ENCODE data around the gene ZNF593.

Gene ZNF593

GRCh38 chr1:26169669-26170471 is at the start of gene ZNF593:
ZNF593 (plus strand) TSS chr1:26169908; CDS start chr1:26169984, 76 bp downstream.
- Histone ChIP-seq H3K4me1 (ENCODE audit: control insufficient read depth in 1 of 2, insufficient read depth in 2 of 2, low read length in 2 of 2) (peaks cover 11 to 17% of the 10 kb centered on the region in 2 donors), H3K9me3 (ENCODE audit: control insufficient read depth in 1 of 2, low read length in 2 of 2) (no peaks in the 10 kb centered on the region), H3K9ac (ENCODE audit: low read depth in 1 of 2, low read length in 2 of 2) (peak within 1 kb of the TSS; percentile 86 to 96)

DNA sequence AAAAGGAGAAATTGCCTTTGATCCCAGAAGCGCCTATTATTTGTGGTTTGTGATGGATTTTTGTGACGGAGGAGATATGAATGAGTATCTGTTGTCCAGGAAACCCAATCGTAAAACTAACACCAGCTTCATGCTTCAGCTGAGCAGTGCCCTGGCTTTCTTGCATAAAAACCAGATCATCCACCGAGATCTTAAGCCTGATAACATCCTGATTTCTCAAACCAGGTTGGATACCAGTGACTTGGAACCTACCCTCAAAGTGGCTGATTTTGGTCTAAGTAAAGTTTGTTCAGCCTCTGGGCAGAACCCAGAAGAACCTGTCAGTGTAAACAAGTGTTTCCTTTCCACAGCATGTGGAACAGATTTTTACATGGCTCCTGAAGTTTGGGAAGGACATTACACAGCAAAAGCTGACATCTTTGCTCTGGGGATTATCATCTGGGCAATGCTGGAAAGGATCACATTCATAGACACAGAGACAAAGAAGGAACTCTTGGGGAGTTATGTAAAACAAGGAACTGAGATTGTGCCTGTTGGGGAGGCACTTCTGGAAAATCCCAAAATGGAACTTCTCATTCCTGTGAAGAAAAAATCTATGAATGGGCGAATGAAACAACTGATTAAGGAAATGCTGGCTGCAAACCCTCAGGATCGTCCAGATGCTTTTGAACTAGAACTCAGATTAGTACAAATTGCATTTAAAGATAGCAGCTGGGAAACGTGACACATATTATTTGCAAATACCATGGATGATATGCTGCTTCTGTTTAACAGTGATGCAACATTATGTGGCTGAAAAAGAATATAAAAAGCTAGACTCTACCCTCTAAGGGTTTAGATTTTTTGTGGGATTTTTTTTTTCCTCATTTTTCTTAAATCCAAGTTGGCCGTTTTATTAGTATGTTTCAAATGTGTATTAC is 47.6 kb upstream of the ZNF593 start:
- Histone ChIP-seq H3K4me1 (ENCODE audit: control insufficient read depth in 1 of 2, insufficient read depth in 2 of 2, low read length in 2 of 2) (peaks cover 15 to 45% of the 10 kb centered on the region in 2 donors), H3K9me3 (ENCODE audit: control insufficient read depth in 1 of 2, low read length in 2 of 2) (no peaks in the 10 kb centered on the region), H3K27me3 (ENCODE audit: control insufficient read depth in 1 of 2, insufficient read depth in 2 of 2, low read length in 2 of 2) (no peaks in the 10 kb centered on the region), H3K9ac (ENCODE audit: low read depth in 1 of 2, low read length in 2 of 2) (no peak overlapping the region), H3K36me3 (ENCODE audit: control insufficient read depth in 1 of 2, insufficient read depth in 2 of 2, low read length in 2 of 2) (peaks cover 9 to 29% of the 10 kb centered on the region in 2 donors), H3K4me3 (ENCODE audit: low read depth in 1 of 2, low read length in 2 of 2) (no peak overlapping the region), H3K27ac (ENCODE audit: low read depth, low read length) (no peak overlapping the region)

More at GRCh38 chr1:26169669-26170471, at the start of gene ZNF593:
- peak within 1 kb of the TSS; percentile 56 for H3K27ac ChIP-seq (ENCODE audit: low read depth, low read length)
- peak within 1 kb of the TSS; percentile 84 to 94 for H3K4me3 ChIP-seq (ENCODE audit: low read depth in 1 of 2, low read length in 2 of 2)
- no peaks in the 10 kb centered on the region for H3K27me3 ChIP-seq (ENCODE audit: control insufficient read depth in 1 of 2, insufficient read depth in 2 of 2, low read length in 2 of 2)
- no peaks in the 10 kb centered on the region for H3K36me3 ChIP-seq (ENCODE audit: control insufficient read depth in 1 of 2, insufficient read depth in 2 of 2, low read length in 2 of 2)

- Histone ChIP-seq H3K9ac (ENCODE audit: low read depth in 1 of 2, low read length in 2 of 2) (no peak overlapping the region), H3K4me3 (ENCODE audit: low read depth in 1 of 2, low read length in 2 of 2) (no peak overlapping the region), H3K4me1 (ENCODE audit: control insufficient read depth in 1 of 2, insufficient read depth in 2 of 2, low read length in 2 of 2) (peaks cover 21 to 57% of the 10 kb centered on the region in 2 donors), H3K9me3 (ENCODE audit: control insufficient read depth in 1 of 2, low read length in 2 of 2) (no peaks in the 10 kb centered on the region), H3K27ac (ENCODE audit: low read depth, low read length) (no peak overlapping the region), H3K36me3 (ENCODE audit: control insufficient read depth in 1 of 2, insufficient read depth in 2 of 2, low read length in 2 of 2) (peaks cover 7 to 21% of the 10 kb centered on the region in 2 donors), H3K27me3 (ENCODE audit: control insufficient read depth in 1 of 2, insufficient read depth in 2 of 2, low read length in 2 of 2) (no peaks in the 10 kb centered on the region)
Observed at GRCh38 chr1:26122988-26123973, 46.4 kb upstream of the ZNF593 start.

DNA sequence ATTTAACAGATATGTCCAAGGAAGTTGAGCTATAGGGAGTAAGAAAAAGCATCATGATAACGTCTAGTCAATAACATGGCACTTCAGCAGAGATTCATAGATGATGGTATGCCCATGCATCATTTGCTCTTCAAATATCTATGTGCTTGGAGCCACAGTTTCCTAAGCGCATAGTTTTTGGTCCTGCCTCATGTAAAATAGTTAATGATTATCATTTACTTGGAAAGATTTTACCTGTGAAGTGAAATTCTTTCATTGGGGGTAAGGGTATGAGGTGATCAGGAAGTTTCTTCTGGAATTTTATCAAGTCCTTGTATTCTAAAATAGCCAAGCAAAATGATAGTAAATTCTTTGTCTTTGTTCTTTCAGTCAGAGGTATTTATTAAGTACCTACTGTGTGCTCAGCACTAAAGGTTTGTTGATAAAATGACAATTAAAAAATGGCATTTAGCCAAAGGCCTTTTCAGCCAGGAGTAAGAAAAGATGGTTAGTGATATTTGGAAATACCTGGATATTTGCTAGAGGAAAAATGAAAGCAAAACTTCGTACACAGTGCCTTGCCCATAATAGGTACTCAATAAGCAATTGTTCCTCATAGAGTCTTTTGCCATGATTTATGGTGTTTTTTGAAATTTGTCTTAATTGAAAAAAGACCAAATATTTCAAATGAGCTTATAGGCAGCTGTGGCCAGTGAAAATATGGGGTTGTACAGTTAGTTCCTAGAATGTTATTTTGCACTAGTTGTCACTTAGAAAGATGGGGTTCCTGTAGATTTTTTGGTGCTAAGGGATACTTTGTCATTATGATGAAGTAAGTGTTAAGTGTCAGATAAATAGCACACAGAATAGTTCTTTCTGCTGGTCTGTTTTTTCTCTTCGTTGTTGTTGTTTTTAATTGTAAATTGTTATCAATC is 45.0 kb upstream of the ZNF593 start:
- no peaks in the 10 kb centered on the region for H3K9me3 ChIP-seq (ENCODE audit: control insufficient read depth in 1 of 2, low read length in 2 of 2)
- H3K4me3 ChIP-seq (ENCODE audit: low read depth in 1 of 2, low read length in 2 of 2): no peak overlapping the region
- peaks cover 3 to 9% of the 10 kb centered on the region in 2 donors for H3K36me3 ChIP-seq (ENCODE audit: control insufficient read depth in 1 of 2, insufficient read depth in 2 of 2, low read length in 2 of 2)
- no peak overlapping the region for H3K27ac ChIP-seq (ENCODE audit: low read depth, low read length)
- peaks cover 21 to 64% of the 10 kb centered on the region in 2 donors for H3K4me1 ChIP-seq (ENCODE audit: control insufficient read depth in 1 of 2, insufficient read depth in 2 of 2, low read length in 2 of 2)
- H3K9ac ChIP-seq (ENCODE audit: low read depth in 1 of 2, low read length in 2 of 2): no peak overlapping the region
- H3K27me3 ChIP-seq (ENCODE audit: control insufficient read depth in 1 of 2, insufficient read depth in 2 of 2, low read length in 2 of 2): no peaks in the 10 kb centered on the region

DNA sequence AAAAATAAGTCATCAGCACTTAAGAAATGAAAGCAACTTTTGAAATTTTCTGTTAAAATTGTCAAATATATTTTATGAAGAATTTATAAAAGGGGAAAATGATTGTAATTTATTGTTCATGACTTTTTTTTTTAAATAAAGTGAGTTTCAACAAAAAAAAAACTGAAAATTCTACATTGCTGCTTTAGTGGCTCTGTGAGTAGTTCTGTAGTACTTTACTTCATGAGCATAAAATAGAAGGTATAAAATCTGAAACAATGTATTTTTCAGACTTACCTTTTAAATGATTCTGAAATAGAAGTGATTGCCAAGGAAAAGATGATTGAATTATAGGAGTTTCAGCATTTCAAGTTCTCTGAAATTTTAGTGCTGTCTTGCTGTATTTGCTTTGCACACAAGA is 44.3 kb upstream of the ZNF593 start:
- Histone ChIP-seq H3K36me3 (ENCODE audit: control insufficient read depth in 1 of 2, insufficient read depth in 2 of 2, low read length in 2 of 2) (peaks cover 3 to 9% of the 10 kb centered on the region in 2 donors), H3K4me1 (ENCODE audit: control insufficient read depth in 1 of 2, insufficient read depth in 2 of 2, low read length in 2 of 2) (peaks cover 21 to 64% of the 10 kb centered on the region in 2 donors), H3K27ac (ENCODE audit: low read depth, low read length) (no peak overlapping the region), H3K27me3 (ENCODE audit: control insufficient read depth in 1 of 2, insufficient read depth in 2 of 2, low read length in 2 of 2) (no peaks in the 10 kb centered on the region), H3K9me3 (ENCODE audit: control insufficient read depth in 1 of 2, low read length in 2 of 2) (no peaks in the 10 kb centered on the region), H3K4me3 (ENCODE audit: low read depth in 1 of 2, low read length in 2 of 2) (no peak overlapping the region), H3K9ac (ENCODE audit: low read depth in 1 of 2, low read length in 2 of 2) (no peak overlapping the region)

DNA sequence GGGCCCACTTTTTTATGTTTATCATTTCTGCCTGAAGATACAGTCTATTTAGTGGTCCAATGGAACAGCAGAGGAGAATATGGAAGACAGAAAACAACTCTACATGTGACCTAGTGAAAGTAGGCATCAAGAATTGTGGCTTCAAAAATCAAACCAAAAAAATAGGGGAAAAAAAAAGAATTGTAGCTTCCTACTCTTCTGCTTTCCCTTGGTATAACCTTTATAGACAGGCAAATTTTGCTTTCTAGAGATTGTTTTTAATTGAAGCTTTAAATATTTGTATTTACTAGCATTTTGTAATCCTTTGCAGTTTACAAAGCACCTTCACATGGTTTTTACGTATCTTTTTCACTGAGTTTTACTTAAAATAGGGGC is 43.8 kb upstream of the ZNF593 start:
- Histone ChIP-seq H3K9ac (ENCODE audit: low read depth in 1 of 2, low read length in 2 of 2) (peak overlapping the region in 1 of 2 donors; percentile 15), H3K36me3 (ENCODE audit: control insufficient read depth in 1 of 2, insufficient read depth in 2 of 2, low read length in 2 of 2) (peaks cover 3 to 9% of the 10 kb centered on the region in 2 donors), H3K27me3 (ENCODE audit: control insufficient read depth in 1 of 2, insufficient read depth in 2 of 2, low read length in 2 of 2) (no peaks in the 10 kb centered on the region), H3K27ac (ENCODE audit: low read depth, low read length) (peak overlapping the region; percentile 15), H3K4me1 (ENCODE audit: control insufficient read depth in 1 of 2, insufficient read depth in 2 of 2, low read length in 2 of 2) (peaks cover 21 to 64% of the 10 kb centered on the region in 2 donors), H3K4me3 (ENCODE audit: low read depth in 1 of 2, low read length in 2 of 2) (no peak overlapping the region), H3K9me3 (ENCODE audit: control insufficient read depth in 1 of 2, low read length in 2 of 2) (no peaks in the 10 kb centered on the region)

GRCh38 chr1:26126321-26127084 is 43.2 kb upstream of the ZNF593 start:
- Histone ChIP-seq H3K27me3 (ENCODE audit: control insufficient read depth in 1 of 2, insufficient read depth in 2 of 2, low read length in 2 of 2) (no peaks in the 10 kb centered on the region), H3K4me3 (ENCODE audit: low read depth in 1 of 2, low read length in 2 of 2) (peak overlapping the region; percentile 73 to 75), H3K4me1 (ENCODE audit: control insufficient read depth in 1 of 2, insufficient read depth in 2 of 2, low read length in 2 of 2) (peaks cover 21 to 60% of the 10 kb centered on the region in 2 donors), H3K36me3 (ENCODE audit: control insufficient read depth in 1 of 2, insufficient read depth in 2 of 2, low read length in 2 of 2) (peaks cover 3 to 9% of the 10 kb centered on the region in 2 donors), H3K9me3 (ENCODE audit: control insufficient read depth in 1 of 2, low read length in 2 of 2) (no peaks in the 10 kb centered on the region), H3K27ac (ENCODE audit: low read depth, low read length) (peak overlapping the region; percentile 48), H3K9ac (ENCODE audit: low read depth in 1 of 2, low read length in 2 of 2) (peak overlapping the region; percentile 56 to 62)

GRCh38 chr1:26127235-26128163 is 42.2 kb upstream of the ZNF593 start:
- Histone ChIP-seq H3K4me3 (ENCODE audit: low read depth in 1 of 2, low read length in 2 of 2) (peak overlapping the region; percentile 73 to 75), H3K27me3 (ENCODE audit: control insufficient read depth in 1 of 2, insufficient read depth in 2 of 2, low read length in 2 of 2) (no peaks in the 10 kb centered on the region), H3K27ac (ENCODE audit: low read depth, low read length) (peak overlapping the region; percentile 48), H3K4me1 (ENCODE audit: control insufficient read depth in 1 of 2, insufficient read depth in 2 of 2, low read length in 2 of 2) (peaks cover 21 to 51% of the 10 kb centered on the region in 2 donors), H3K9me3 (ENCODE audit: control insufficient read depth in 1 of 2, low read length in 2 of 2) (no peaks in the 10 kb centered on the region), H3K36me3 (ENCODE audit: control insufficient read depth in 1 of 2, insufficient read depth in 2 of 2, low read length in 2 of 2) (peaks cover under 1 to 3% of the 10 kb centered on the region in 2 donors), H3K9ac (ENCODE audit: low read depth in 1 of 2, low read length in 2 of 2) (peak overlapping the region; percentile 56 to 62)
